HepG2 (cell line): ENCODE measurements around the gene INTS4. TPM values are rescaled to one million over a fixed set of nuclear protein-coding genes. Genes with fewer than 3 reads are reported as not detected.
"Not testable (repeated sequence)": the region's sequence is repeated elsewhere in the genome, so short reads cannot be mapped to it uniquely, and the experiment has no call there.

Source experiments
- ATAC-seq: fragments of 200-7000 bp; cut with Tn5 transposase; 3 replicates; pipeline ENCODE4 v1.9.1; 2020; ENCODE audit warnings: mild to moderate bottlenecking, moderate library complexity
- BruUV-seq: library from RNA; stranded (reverse); fragments of 400-500 nt; replicated peaks from 2 replicates; lab custom pipeline; 2021; lab: Mats Ljungman, UMichigan
- CTCF ChIA-PET: fragments of 300-600 bp; formaldehyde crosslinking; extraction: SDS; loops from one replicate; lab custom pipeline; 2021; ENCODE audit warnings: low total read pairs, inconsistent platforms, low intra/inter-chr PET ratio; lab: Yijun Ruan, JAX
- POLR2A ChIA-PET: fragments of 350-600 bp; sonication (Branson Sonifier 250); formaldehyde crosslinking; loops from one replicate; lab custom pipeline; 2020; ENCODE audit warnings: antibody characterized with exemption, inconsistent platforms; lab: Yijun Ruan, JAX
- DNase-seq: peaks from one replicate; pipeline ENCODE4 v3.0.0-alpha.2; 2015; ENCODE audit warnings: low spot score
- FAIRE-seq: peaks from 3 replicates; lab custom pipeline; 2011; peaks lifted over from hg19 to GRCh38; lab: Jason Lieb, UNC
- H2AFZ ChIP-seq: one replicate; pipeline ENCODE4 v1.6.1; 2011; ENCODE audit warnings: low read length, inconsistent platforms
- H3K27ac ChIP-seq: fragments of 300-600 bp; 3 replicates; pipeline ENCODE4 v1.8.0; 2011; ENCODE audit warnings: mixed run types, mild to moderate bottlenecking, mixed read lengths, low read length, inconsistent platforms; ENCODE audit not compliant: insufficient read depth; ENCODE audit errors: extremely low read length
- H3K27me3 ChIP-seq, 2 experiments: fragments of 200-600 bp in 1 of 2; 2 replicates in 1 of 2; 3 replicates in 1 of 2; pipeline versions ENCODE4 v1.6.0 to v1.8.0; 2011; ENCODE audit warnings: low read length in 2 of 2, mild to moderate bottlenecking in 2 of 2, moderate library complexity in 2 of 2, inconsistent platforms in 1 of 2; ENCODE audit not compliant: insufficient read depth in 2 of 2, control insufficient read depth in 1 of 2
- H3K36me3 ChIP-seq, 2 experiments: fragments of 200-600 bp in 1 of 2; replicated peaks in 1 of 2; 2 replicates in 1 of 2; 3 replicates in 1 of 2; pipeline versions ENCODE4 v1.5.1 to v1.8.0; 2011; ENCODE audit warnings: low read length in 2 of 2, inconsistent platforms in 1 of 2; ENCODE audit not compliant: insufficient read depth in 2 of 2, control insufficient read depth in 1 of 2
- H3K4me1 ChIP-seq: 2 replicates; pipeline ENCODE4 v1.5.1; 2012; ENCODE audit warnings: low read length, inconsistent platforms; ENCODE audit not compliant: insufficient read depth
- H3K4me2 ChIP-seq: 2 replicates; pipeline ENCODE4 v1.6.0; 2011; ENCODE audit warnings: low read depth, low read length, inconsistent platforms
- H3K4me3 ChIP-seq, 3 experiments: fragments of 200-600 bp in 1 of 3; sonication (generic), shearing (Covaris generic) in 1 of 3; replicated peaks in 1 of 3; 2 replicates each; pipeline ENCODE4 v1.5.1; 2011 to 2016; ENCODE audit warnings: low read length in 3 of 3, inconsistent platforms in 2 of 3, low read depth in 2 of 3, mild to moderate bottlenecking in 2 of 3, control low read depth in 1 of 3, mixed read lengths in 1 of 3; ENCODE audit not compliant: insufficient read depth in 1 of 3
- H3K79me2 ChIP-seq: one replicate; pipeline ENCODE4 v1.6.1; 2011; ENCODE audit warnings: low read length, inconsistent platforms; ENCODE audit not compliant: insufficient read depth
- H3K9ac ChIP-seq: 2 replicates; pipeline ENCODE4 v1.6.0; 2011; ENCODE audit warnings: mild to moderate bottlenecking, low read depth, low read length, inconsistent platforms; ENCODE audit not compliant: insufficient read depth
- H3K9me3 ChIP-seq: 2 replicates; pipeline ENCODE4 v1.5.1; 2012; ENCODE audit warnings: mild to moderate bottlenecking, low read length
- H4K20me1 ChIP-seq: 2 replicates; pipeline ENCODE4 v1.6.0; 2011; ENCODE audit warnings: inconsistent platforms, mild to moderate bottlenecking, low read length, moderate library complexity; ENCODE audit not compliant: insufficient read depth
- GFI1 ChIP-seq: sonication (generic); formaldehyde crosslinking; IDR thresholded peaks from 2 replicates; pipeline ENCODE4 v1.5.0; 2020; ENCODE audit warnings: missing genetic modification reagents, mild to moderate bottlenecking, borderline replicate concordance
- LCORL ChIP-seq, 2 experiments: fragments of 450-650 bp in 1 of 2; sonication (generic) in 1 of 2; formaldehyde crosslinking in 1 of 2; IDR thresholded peaks; 2 replicates each; pipeline versions ENCODE4 v1.5.0 to v1.6.1; 2017 to 2020; ENCODE audit warnings: antibody characterized with exemption in 1 of 2, missing genetic modification reagents in 1 of 2
- ZBTB34 ChIP-seq: sonication (generic); formaldehyde crosslinking; IDR thresholded peaks from 2 replicates; pipeline ENCODE4 v1.8.0; 2022; ENCODE audit warnings: mild to moderate bottlenecking, missing genetic modification reagents
- ZNF580 ChIP-seq: IDR thresholded peaks from 2 replicates; pipeline ENCODE4 v1.6.1; 2016; ENCODE audit warnings: low read depth, borderline replicate concordance
- WGBS: methylation state at CpG from one replicate; pipeline ENCODE4 v1.1.6; 2017; ENCODE audit warnings: low lambda C conversion rate; 5-methylcytosine and 5-hydroxymethylcytosine counted together
- in situ Hi-C: cut with HindIII; loops from 2 replicates; pipeline ENCODE4 v1.10.0; 2017; ENCODE audit warnings: low pct_unique_long_range_greater_than_20kb; ENCODE audit not compliant: extremely low pct_ligation_motif_present
- intact Hi-C: fragments of 100-400 bp; cut with micrococcal nuclease; formaldehyde crosslinking; loops from one replicate; pipeline ENCODE4 v1.10.0; 2022; ENCODE audit not compliant: unreplicated experiment
- polyA plus RNA-seq, 8 experiments: library from polyadenylated mRNA; depleted of rRNA in 3 of 8; stranded (reverse) in 7 of 8; unstranded in 1 of 8; fragments of >200 nt; fragmentation: Illumina TruSeq in 4 of 8; extraction: Trizol in 4 of 8; gene quantifications; 2 replicates each; pipeline versions ENCODE4 v1.2.1 to v1.2.3, GENCODE V29; 2011 to 2016; ENCODE audit warnings: low read depth in 4 of 8, missing spikeins in 1 of 8, mixed read lengths in 1 of 8; ENCODE audit not compliant: insufficient read depth in 1 of 8
- total RNA-seq, 5 experiments: library from RNA; depleted of rRNA; stranded (reverse); fragments of >200 nt; fragmentation: Illumina TruSeq; extraction: Trizol; gene quantifications; 2 replicates each; pipeline ENCODE4 v1.2.3, GENCODE V29; 2016; ENCODE audit warnings: low read depth in 1 of 5

The INTS4 gene
- total and polyA plus RNA-seq, 2 of the 13 experiments (the other 11 are each of a cell fraction or from before 2014, with no cell fraction given): 37.3 to 44.8 TPM

- not testable (repeated sequence) for FAIRE-seq; H4K20me1 ChIP-seq; H2AFZ ChIP-seq; TF ChIP-seq LCORL (IDR thresholded peaks at IDR 0.05)
- DNase-seq (peak; percentile 5), ATAC-seq (peak; percentile 11)
- peaks cover 37% of the 10 kb centered on the region for H3K4me1 ChIP-seq
- TF ChIP-seq ZBTB34 (CRISPR knock-in tag) (peak; percentile 35; the same call in 1 of the 2 replicates), ZNF580 (CRISPR knock-in tag) (0 out of 2 replicates have a peak, but pooled peaks have one; percentile 0), LCORL (CRISPR knock-in tag; IDR thresholded peaks at IDR 0.05) (0 out of 2 replicates have a peak, but pooled peaks have one; percentile 5), GFI1 (CRISPR knock-in tag) (0 out of 2 replicates have a peak, but pooled peaks have one; percentile 6)
- TF ChIP-seq, all 625 proteins: peak for 4; not testable (repeated sequence) for 621
- Histone ChIP-seq H3K27ac (peak overlapping the region; percentile 80), H3K9ac (peak overlapping the region; percentile 49; the same call in 1 of the 2 replicates), H3K4me2 (peak overlapping the region; percentile 51)
- H3K27me3 ChIP-seq, POLR2A ChIA-PET, H3K4me3 ChIP-seq, H3K9me3 ChIP-seq, CTCF ChIA-PET, H3K79me2 ChIP-seq, BruUV-seq, in situ Hi-C loops, H3K36me3 ChIP-seq: not testable (repeated sequence)
- intact Hi-C loops: loop anchor here (5.0 kb wide), 1 partner anchor 134 kb away; no protein-coding TSS in a partner anchor
- WGBS: 88% methylated on average over 2 of the region's 4 CpGs
Observed at GRCh38 chr11:77913608-77914306, 80.7 kb downstream of the INTS4 start.
